ENCODE measurements around the gene BRIP1.
A peak's percentile ranks its signal among the peaks of the same experiment; 100 is the strongest.
"Not testable (repeated sequence)": the region's sequence is repeated elsewhere in the genome, so short reads cannot be mapped to it uniquely, and the experiment has no call there.

Gene BRIP1

GRCh38 chr17:61701978-61702377 is 161.3 kb downstream of the BRIP1 start:
- DNase-seq (ENCODE audit: insufficient read length, low spot score) (no peak), FAIRE-seq (no peak)
- no peak for TF ChIP-seq POLR2A (IDR thresholded peaks at IDR 0.05; ENCODE audit: low read depth, low read length)

GRCh38 chr17:61701334-61701733 is 162.0 kb downstream of the BRIP1 start:
- FAIRE-seq (no peak), DNase-seq (ENCODE audit: insufficient read length, low spot score) (no peak)
- TF ChIP-seq POLR2A (IDR thresholded peaks at IDR 0.05; ENCODE audit: low read depth, low read length): no peak

GRCh38 chr17:61700252-61700651 is 163.1 kb downstream of the BRIP1 start:
- no peak for FAIRE-seq
- DNase-seq (ENCODE audit: insufficient read length, low spot score): no peak
- TF ChIP-seq POLR2A (IDR thresholded peaks at IDR 0.05; ENCODE audit: low read depth, low read length): no peak

DNA sequence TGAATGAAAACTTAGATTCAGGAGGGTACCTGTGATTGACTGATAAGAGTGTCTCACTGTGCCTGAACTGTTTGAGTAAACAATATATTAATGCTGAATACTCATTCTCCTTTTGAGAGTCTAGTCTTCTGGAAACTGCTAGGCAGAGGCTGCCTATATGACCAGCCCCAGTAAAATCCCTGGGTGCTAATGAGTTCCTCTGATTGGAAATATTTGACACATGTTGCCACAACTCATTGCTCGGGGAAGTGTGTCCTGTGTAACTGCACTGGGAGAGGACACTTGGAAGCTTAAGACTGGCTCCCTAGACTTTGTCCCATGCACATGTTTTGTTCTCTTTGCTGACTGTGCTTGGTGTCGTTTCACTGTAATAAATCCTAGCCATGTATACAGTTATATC is 163.6 kb downstream of the BRIP1 start:
- DNase-seq (ENCODE audit: insufficient read length, low spot score) (no peak), FAIRE-seq (peak; percentile 87)
- TF ChIP-seq POLR2A (IDR thresholded peaks at IDR 0.05; ENCODE audit: low read depth, low read length): no peak

- no peak for FAIRE-seq
- DNase-seq (ENCODE audit: insufficient read length, low spot score): no peak
- no peak for TF ChIP-seq POLR2A (IDR thresholded peaks at IDR 0.05; ENCODE audit: low read depth, low read length)
These were observed 164.3 kb downstream of the BRIP1 start for GRCh38 chr17:61699032-61699431.

DNA sequence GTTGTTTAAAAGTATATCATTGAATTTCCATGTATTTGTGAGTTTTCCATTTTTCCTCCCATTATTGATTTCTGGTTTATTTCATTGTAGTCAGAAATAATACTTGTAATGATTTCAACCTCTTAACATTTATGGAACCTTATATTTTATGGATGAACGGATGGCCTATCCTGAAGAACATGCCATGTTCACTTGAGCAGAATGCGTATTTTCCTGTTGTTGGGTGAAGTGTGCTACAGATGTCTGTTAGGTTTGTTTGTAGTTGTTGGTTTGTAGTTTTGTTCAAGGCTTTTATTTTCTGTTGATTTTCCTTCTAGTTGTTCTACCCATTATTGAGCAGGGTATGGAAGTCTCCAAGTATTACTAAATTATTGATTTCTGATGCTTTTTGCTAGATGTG is 165.1 kb downstream of the BRIP1 start:
- TF ChIP-seq POLR2A (IDR thresholded peaks at IDR 0.05; ENCODE audit: low read depth, low read length): no peak
- FAIRE-seq (no peak), DNase-seq (ENCODE audit: insufficient read length, low spot score) (no peak)

DNA sequence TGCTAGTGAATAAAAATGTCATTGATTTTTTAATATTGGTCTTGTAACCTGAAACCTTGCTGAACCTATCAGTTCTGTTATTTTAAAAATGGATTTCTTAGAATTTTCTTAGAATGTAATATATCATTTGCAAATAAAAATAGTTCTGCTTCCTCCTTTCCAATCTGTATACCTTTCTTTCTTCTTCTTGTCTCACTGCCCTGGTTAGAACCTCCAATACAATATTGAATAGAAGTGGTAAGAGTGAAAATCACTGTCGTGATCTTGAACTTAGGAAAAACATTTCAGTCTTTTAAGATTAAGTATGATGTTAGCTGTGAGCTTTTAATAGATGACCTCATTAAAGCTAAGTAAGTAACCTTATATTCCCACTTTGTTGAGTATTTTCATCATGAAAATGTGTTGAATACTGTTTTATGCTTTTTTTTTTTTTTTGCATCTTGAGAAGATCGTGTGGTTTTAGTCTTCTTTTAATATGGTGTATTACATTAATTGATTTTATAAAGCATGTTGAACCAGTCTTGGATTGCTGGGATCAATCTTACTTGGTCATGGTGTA is 167.5 kb downstream of the BRIP1 start:
- FAIRE-seq (no peak), DNase-seq (ENCODE audit: insufficient read length, low spot score) (no peak)
- no peak for TF ChIP-seq POLR2A (IDR thresholded peaks at IDR 0.05; ENCODE audit: low read depth, low read length)

DNA sequence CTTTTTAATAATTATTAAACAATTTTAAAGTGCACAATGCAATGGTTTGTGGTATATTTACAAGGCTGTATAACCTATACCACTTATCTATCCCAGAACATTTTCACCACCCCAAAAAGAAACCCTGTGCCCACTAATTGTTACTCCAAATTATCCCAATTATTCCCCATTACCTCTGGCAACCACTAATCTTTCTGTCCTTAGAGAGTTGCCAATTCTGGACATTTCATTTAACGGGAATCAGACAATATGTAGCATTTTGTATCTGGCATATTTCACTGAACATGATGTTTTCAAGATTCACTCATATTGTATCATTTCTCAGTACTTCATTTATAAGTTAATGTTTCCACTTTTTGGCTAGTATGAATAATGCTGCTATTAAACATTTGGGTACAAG is 169.2 kb downstream of the BRIP1 start:
- DNase-seq (ENCODE audit: insufficient read length, low spot score) (no peak), FAIRE-seq (peak; percentile 67)
- TF ChIP-seq POLR2A (IDR thresholded peaks at IDR 0.05; ENCODE audit: low read depth, low read length): no peak

GRCh38 chr17:61689610-61690180 is 173.6 kb downstream of the BRIP1 start:
- FAIRE-seq (peak; percentile 88), DNase-seq (ENCODE audit: insufficient read length, low spot score) (peak; percentile 3)
- TF ChIP-seq POLR2A (IDR thresholded peaks at IDR 0.05; ENCODE audit: low read depth, low read length): no peak

DNA sequence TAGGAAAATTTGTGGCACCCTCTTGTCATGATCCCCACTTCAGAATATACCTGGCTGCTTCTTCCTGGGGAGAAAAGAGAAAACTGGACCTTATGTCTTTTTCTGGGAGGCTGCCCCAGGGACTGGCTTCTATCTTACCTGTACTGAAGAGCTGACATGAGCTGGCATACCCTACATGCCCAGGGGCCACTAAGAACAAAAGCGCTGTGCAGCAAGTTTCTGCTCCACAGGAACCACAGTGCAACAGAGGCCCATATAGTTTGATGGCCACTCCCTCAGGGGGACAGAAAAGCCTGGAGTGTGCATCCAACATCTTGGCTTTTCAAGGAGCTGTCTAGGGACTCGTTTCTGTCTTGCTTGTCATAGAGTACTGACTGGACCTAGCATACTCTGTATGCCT is 175.6 kb downstream of the BRIP1 start:
- TF ChIP-seq POLR2A (IDR thresholded peaks at IDR 0.05; ENCODE audit: low read depth, low read length): no peak
- no peak for FAIRE-seq

DNA sequence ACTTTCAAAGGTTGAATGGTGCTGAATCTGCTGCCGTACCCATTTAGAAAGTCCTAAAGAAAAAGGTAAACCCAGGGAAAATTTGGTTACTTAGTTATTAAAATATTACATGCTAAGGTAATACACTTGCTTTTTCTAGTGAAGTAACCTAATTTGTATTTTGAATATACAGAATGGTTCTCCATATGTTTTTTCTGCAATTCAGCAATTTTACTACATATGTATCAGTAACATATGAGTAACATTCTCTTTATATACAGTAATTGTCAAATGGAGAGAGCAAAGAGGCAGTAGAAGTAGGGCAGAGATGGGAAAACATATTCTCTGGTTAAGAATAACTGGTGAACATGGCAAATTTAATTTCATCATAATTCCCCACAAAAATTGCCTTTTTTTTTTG is 177.2 kb downstream of the BRIP1 start:
- no peak for TF ChIP-seq POLR2A (IDR thresholded peaks at IDR 0.05; ENCODE audit: low read depth, low read length)
- no peak for FAIRE-seq
- no peak for DNase-seq (ENCODE audit: insufficient read length, low spot score)

More for the DNA sequence above, 175.6 kb downstream of the BRIP1 start:
- no peak for DNase-seq (ENCODE audit: insufficient read length, low spot score)

- DNase-seq (ENCODE audit: insufficient read length, low spot score): no peak
- TF ChIP-seq POLR2A (IDR thresholded peaks at IDR 0.05; ENCODE audit: low read depth, low read length): no peak
- no peak for FAIRE-seq
These were observed 178.5 kb downstream of the BRIP1 start for GRCh38 chr17:61684818-61685217.

DNA sequence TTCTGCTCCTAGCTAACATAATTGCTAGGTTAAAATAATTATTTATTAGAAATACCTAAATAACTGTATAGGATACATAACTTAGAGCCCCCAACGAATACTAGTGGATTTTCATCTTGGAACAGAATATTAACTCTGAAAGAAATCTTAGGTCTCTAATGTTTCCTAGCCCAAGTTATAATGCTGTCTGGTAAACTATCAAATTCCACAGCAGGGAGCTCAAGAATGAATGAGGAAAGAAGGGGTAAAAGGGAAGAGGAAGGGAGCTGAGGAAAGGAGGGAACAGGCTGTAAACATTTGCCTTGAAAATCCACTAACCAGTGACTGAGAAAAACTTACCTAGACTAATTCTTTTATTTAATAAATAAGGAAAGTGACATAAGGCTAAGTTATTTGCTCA is 179.2 kb downstream of the BRIP1 start:
- DNase-seq (ENCODE audit: insufficient read length, low spot score) (no peak), FAIRE-seq (peak; percentile 30)
- no peak for TF ChIP-seq POLR2A (IDR thresholded peaks at IDR 0.05; ENCODE audit: low read depth, low read length)

GRCh38 chr17:61683466-61683865 is 179.9 kb downstream of the BRIP1 start:
- DNase-seq (ENCODE audit: insufficient read length, low spot score) (no peak), FAIRE-seq (no peak)
- TF ChIP-seq POLR2A (IDR thresholded peaks at IDR 0.05; ENCODE audit: low read depth, low read length): no peak

DNA sequence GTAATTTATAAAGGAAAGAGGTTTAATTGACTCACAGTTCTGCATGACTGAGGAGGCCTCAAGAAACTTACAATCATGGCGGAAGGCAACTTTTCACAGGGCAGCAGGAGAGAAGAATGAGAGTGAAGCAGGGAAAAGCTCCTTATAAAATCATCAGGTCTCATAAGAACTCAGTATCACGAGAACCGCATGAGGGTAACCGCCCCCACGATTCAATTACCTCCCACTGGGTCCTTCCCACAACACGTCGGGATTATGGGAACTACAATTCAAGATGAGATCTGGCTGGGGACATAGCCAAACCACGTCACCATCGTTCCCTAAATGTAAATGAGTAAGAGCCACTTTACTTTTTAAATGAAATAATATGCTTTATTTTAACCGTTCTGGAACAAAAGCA is 182.4 kb downstream of the BRIP1 start:
- no peak for DNase-seq (ENCODE audit: insufficient read length, low spot score)
- no peak for FAIRE-seq
- no peak for TF ChIP-seq POLR2A (IDR thresholded peaks at IDR 0.05; ENCODE audit: low read depth, low read length)

GRCh38 chr17:61678339-61678738 is 185.0 kb downstream of the BRIP1 start:
- FAIRE-seq (peak; percentile 23), DNase-seq (ENCODE audit: insufficient read length, low spot score) (no peak)

GRCh38 chr17:61677150-61677811 is 186.0 kb downstream of the BRIP1 start:
- FAIRE-seq: not testable (repeated sequence)

More at GRCh38 chr17:61678339-61678738, 185.0 kb downstream of the BRIP1 start:
- TF ChIP-seq POLR2A (IDR thresholded peaks at IDR 0.05; ENCODE audit: low read depth, low read length): no peak

GRCh38 chr17:61676522-61676921 is 186.8 kb downstream of the BRIP1 start:
- not testable (repeated sequence) for FAIRE-seq; DNase-seq (ENCODE audit: insufficient read length, low spot score)

More at GRCh38 chr17:61677150-61677811, 186.0 kb downstream of the BRIP1 start:
- not testable (repeated sequence) for DNase-seq (ENCODE audit: insufficient read length, low spot score)

DNA sequence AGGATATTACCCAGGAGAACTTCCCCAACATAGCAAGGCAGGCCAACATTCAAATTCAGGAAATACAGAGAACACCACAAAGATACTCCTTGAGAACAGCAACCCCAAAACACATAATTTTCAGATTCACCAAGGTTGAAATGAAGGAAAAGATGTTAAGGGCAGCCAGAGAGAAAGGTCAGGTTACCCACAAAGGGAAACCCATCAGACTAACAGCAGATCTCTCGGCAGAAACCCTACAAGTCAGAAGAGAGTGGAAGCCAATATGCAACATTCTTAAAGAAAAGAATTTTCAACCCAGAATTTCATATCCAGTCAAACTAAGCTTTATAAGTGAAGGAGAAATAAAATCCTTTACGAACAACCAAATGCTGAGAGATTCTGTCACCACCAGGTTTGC is 188.7 kb downstream of the BRIP1 start:
- not testable (repeated sequence) for DNase-seq (ENCODE audit: insufficient read length, low spot score); FAIRE-seq

Data from H54 (cell line).